ENCODE results near the gene ADAMTS7. TPM values are rescaled to one million over a fixed set of nuclear protein-coding genes. Genes with fewer than 3 reads are reported as not detected.
"Not testable (repeated sequence)": the region's sequence is repeated elsewhere in the genome, so short reads cannot be mapped to it uniquely, and the experiment has no call there.

Gene ADAMTS7
- total and polyA plus RNA-seq, 2 of the 8 experiments (the other 6 are each of a cell fraction or from before 2014, with no cell fraction given), result 27.9 to 45.2 TPM

DNA sequence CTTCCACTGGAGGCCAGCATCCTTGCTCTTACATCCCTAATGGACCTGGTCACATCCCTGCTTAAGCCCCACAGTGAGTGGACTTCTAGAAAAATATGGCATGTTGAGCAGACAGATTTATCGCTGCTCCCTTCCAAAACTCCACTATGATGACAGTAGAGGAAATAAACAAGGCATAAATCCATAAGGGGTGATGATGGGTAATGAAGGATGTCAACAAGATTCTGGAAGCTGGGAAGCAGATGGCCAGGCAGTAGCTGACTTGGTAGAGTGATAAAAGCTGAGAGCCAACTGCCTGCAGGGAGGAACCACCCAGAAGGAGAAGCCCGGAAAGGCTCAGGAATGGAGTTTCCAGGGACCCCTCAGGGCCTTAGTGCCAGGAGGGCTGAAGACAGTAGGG lies 28.9 kb downstream of the ADAMTS7 start:
- H3K79me2 ChIP-seq (ENCODE audit: control insufficient read depth in 1 of 2, insufficient read depth in 2 of 2, low read length in 2 of 2); H2BK12ac ChIP-seq (ENCODE audit: low read depth, low read length); H3K27me3 ChIP-seq (replicated peaks in 1 of 4; ENCODE audit: control insufficient read depth in 3 of 4, extremely low read depth in 1 of 4, insufficient read depth in 3 of 4, low read length in 3 of 4); CTCF ChIA-PET (ENCODE audit: partially characterized antibody); H3K4me2 ChIP-seq (ENCODE audit: insufficient read depth in 1 of 2, low read depth in 2 of 2, low read length in 2 of 2); H2BK5ac ChIP-seq (ENCODE audit: low read depth, low read length); DNase-seq (ENCODE audit: low read depth in 1 of 2, low spot score in 2 of 2); H2BK20ac ChIP-seq (ENCODE audit: low read length); POLR2A ChIA-PET (ENCODE audit: partially characterized antibody); H2AFZ ChIP-seq (ENCODE audit: low read length); H3K79me1 ChIP-seq (ENCODE audit: low read depth, low read length); H4K5ac ChIP-seq (ENCODE audit: insufficient read length, low read depth, low read length); H4K8ac ChIP-seq (ENCODE audit: extremely low read depth, insufficient read depth, low read length); H3K9ac ChIP-seq (replicated peaks in 1 of 4; ENCODE audit: extremely low read depth in 1 of 4, low read depth in 3 of 4, low read length in 3 of 4); H2BK120ac ChIP-seq (replicated peaks; ENCODE audit: low read depth, low read length); H3K4me1 ChIP-seq (replicated peaks in 1 of 4; ENCODE audit: control insufficient read depth in 3 of 4, insufficient read depth in 4 of 4, low read length in 3 of 4); H3K4ac ChIP-seq (replicated peaks; ENCODE audit: insufficient read length, low read depth, low read length); FAIRE-seq; H3K14ac ChIP-seq (ENCODE audit: insufficient read length); H3K23me2 ChIP-seq (ENCODE audit: low read depth, low read length); H3K56ac ChIP-seq (replicated peaks; ENCODE audit: insufficient read length, low read depth, low read length); H3K27ac ChIP-seq (ENCODE audit: low read depth, low read length); H3K4me3 ChIP-seq (ENCODE audit: extremely low read depth in 1 of 4, insufficient read depth in 2 of 4, low read depth in 3 of 4, low read length in 4 of 4); H3K23ac ChIP-seq (ENCODE audit: insufficient read length); H3K36me3 ChIP-seq (ENCODE audit: control insufficient read depth in 2 of 4, insufficient read depth in 4 of 4, low read length in 3 of 4); H2AK5ac ChIP-seq (ENCODE audit: low read depth, low read length); H4K20me1 ChIP-seq (replicated peaks in 1 of 2; ENCODE audit: control insufficient read depth in 1 of 2, insufficient read depth in 2 of 2, low read length in 2 of 2); H4K91ac ChIP-seq (replicated peaks; ENCODE audit: insufficient read length, low read length); H2BK15ac ChIP-seq (ENCODE audit: low read length); H3K9me3 ChIP-seq (ENCODE audit: insufficient read depth in 2 of 2, low read depth in 1 of 2, low read length in 1 of 2); H3K18ac ChIP-seq (ENCODE audit: extremely low read depth, low read length): not testable (repeated sequence)
- WGBS, 2 experiments (ENCODE audit: extremely low coverage in 1 of 2, insufficient coverage in 1 of 2, insufficient read length in 1 of 2, insufficient replicate concordance in 2 of 2, low coverage in 1 of 2, low lambda C conversion rate in 2 of 2, missing lambda C conversion rate in 1 of 2), result 93% methylated on average over 1 of the region's 2 CpGs; no CpG with 5 or more reads in 1 of the 2 experiments

GRCh38 chr15:78781381-78781780 lies 29.9 kb downstream of the ADAMTS7 start:
- H3K18ac ChIP-seq (ENCODE audit: extremely low read depth, low read length); H2BK20ac ChIP-seq (ENCODE audit: low read length); FAIRE-seq; POLR2A ChIA-PET (ENCODE audit: partially characterized antibody); H2AK5ac ChIP-seq (ENCODE audit: low read depth, low read length); H3K4me3 ChIP-seq (ENCODE audit: extremely low read depth in 1 of 4, insufficient read depth in 2 of 4, low read depth in 3 of 4, low read length in 4 of 4); H3K4me2 ChIP-seq (ENCODE audit: insufficient read depth in 1 of 2, low read depth in 2 of 2, low read length in 2 of 2); H2BK15ac ChIP-seq (ENCODE audit: low read length); H3K27me3 ChIP-seq (replicated peaks in 1 of 4; ENCODE audit: control insufficient read depth in 3 of 4, extremely low read depth in 1 of 4, insufficient read depth in 3 of 4, low read length in 3 of 4); H4K91ac ChIP-seq (replicated peaks; ENCODE audit: insufficient read length, low read length); H3K79me2 ChIP-seq (ENCODE audit: control insufficient read depth in 1 of 2, insufficient read depth in 2 of 2, low read length in 2 of 2); H4K8ac ChIP-seq (ENCODE audit: extremely low read depth, insufficient read depth, low read length); H3K4me1 ChIP-seq (replicated peaks in 1 of 4; ENCODE audit: control insufficient read depth in 3 of 4, insufficient read depth in 4 of 4, low read length in 3 of 4); H3K79me1 ChIP-seq (ENCODE audit: low read depth, low read length); CTCF ChIA-PET (ENCODE audit: partially characterized antibody); H3K56ac ChIP-seq (replicated peaks; ENCODE audit: insufficient read length, low read depth, low read length); H4K5ac ChIP-seq (ENCODE audit: insufficient read length, low read depth, low read length); H3K27ac ChIP-seq (ENCODE audit: low read depth, low read length); H2BK12ac ChIP-seq (ENCODE audit: low read depth, low read length); H3K9me3 ChIP-seq (ENCODE audit: insufficient read depth in 2 of 2, low read depth in 1 of 2, low read length in 1 of 2); H3K4ac ChIP-seq (replicated peaks; ENCODE audit: insufficient read length, low read depth, low read length); H2BK5ac ChIP-seq (ENCODE audit: low read depth, low read length); H2AFZ ChIP-seq (ENCODE audit: low read length); H3K9ac ChIP-seq (replicated peaks in 1 of 4; ENCODE audit: extremely low read depth in 1 of 4, low read depth in 3 of 4, low read length in 3 of 4); H3K36me3 ChIP-seq (ENCODE audit: control insufficient read depth in 2 of 4, insufficient read depth in 4 of 4, low read length in 3 of 4); H3K23ac ChIP-seq (ENCODE audit: insufficient read length); H2BK120ac ChIP-seq (replicated peaks; ENCODE audit: low read depth, low read length); DNase-seq (ENCODE audit: low read depth in 1 of 2, low spot score in 2 of 2); H3K23me2 ChIP-seq (ENCODE audit: low read depth, low read length); H4K20me1 ChIP-seq (replicated peaks in 1 of 2; ENCODE audit: control insufficient read depth in 1 of 2, insufficient read depth in 2 of 2, low read length in 2 of 2); H3K14ac ChIP-seq (ENCODE audit: insufficient read length): not testable (repeated sequence)
- 90% methylated on average over 3 of the region's 4 CpGs; no CpG with 5 or more reads in 1 of the 2 experiments for WGBS, 2 experiments (ENCODE audit: extremely low coverage in 1 of 2, insufficient coverage in 1 of 2, insufficient read length in 1 of 2, insufficient replicate concordance in 2 of 2, low coverage in 1 of 2, low lambda C conversion rate in 2 of 2, missing lambda C conversion rate in 1 of 2)

Measured in H1 (cell line).